ENCODE data around the gene KAZN.

KAZN gene

GRCh38 chr1:14825396-14825795 is 226.9 kb downstream of the KAZN start:
- DNase-seq (ENCODE audit: low spot score): no peak

- DNase-seq (ENCODE audit: low spot score): peak; percentile 28
Observed at GRCh38 chr1:14826172-14826636, 227.7 kb downstream of the KAZN start.

DNA sequence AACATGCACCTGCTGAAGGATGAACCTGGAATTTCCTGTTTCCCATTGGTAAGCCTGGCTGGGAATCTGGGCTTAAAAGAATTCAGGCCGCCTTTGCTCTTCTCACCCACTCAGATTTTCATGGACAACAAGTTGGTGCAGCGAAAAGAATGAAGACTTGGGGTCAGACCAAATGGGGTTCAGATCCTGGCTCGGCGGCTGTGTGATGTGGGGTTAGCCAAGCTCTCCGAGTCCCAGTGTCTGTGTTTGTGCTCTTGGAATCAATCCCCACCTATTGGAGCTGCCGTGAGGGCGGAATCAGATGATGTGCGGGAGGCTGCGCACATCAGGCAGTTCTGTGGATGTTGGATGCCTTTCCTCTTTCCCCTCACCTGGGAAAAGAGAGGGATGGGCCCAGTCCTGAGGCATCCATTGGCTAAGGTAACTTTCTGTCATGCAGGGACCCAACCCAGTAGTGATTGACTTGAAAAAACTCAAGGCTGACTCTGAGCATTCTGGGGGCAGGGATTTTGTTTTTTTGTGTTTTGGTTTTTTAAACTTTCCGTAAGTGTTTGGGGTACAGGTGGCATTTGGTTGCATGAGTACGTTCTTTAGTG is 228.3 kb downstream of the KAZN start:
- DNase-seq (ENCODE audit: low spot score): no peak

DNA sequence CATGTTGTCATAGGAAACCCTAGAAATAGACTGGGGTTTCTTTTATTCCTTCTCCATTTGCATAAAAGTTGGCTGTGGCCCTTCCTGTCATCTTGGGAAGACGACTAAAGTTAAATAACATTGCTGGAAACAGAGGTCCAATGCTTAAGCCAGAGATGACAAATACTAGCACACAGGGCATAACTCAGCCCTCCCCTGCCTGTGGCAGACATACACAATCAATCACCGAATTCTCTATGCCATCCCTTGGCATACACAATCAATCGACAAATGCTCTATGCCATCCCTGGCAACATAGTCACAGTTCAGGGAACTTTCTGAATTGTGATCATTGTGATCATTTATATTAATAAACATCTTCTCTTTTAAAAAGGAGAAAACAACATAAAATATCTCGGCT is 229.4 kb downstream of the KAZN start:
- DNase-seq (ENCODE audit: low spot score): no peak

DNA sequence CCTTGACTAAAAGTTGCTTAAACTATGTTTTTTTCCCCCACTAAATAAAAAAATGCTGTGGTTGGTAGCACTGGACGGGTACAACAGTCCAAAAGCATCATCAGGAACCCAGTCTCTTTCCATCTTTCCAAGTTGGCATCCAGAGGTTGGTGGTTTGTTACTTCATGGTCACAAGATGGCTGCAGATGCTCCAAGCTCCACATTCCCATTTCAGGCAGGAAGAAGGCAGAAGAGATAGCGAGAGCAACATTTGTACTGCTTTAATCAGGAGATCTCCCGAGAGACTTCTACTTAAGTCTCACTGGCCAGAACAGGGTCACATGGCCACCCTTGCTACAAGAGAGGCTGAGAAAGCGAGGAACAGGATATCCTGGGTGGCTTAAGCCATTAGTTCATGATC is 230.2 kb downstream of the KAZN start:
- no peak for DNase-seq (ENCODE audit: low spot score)

DNA sequence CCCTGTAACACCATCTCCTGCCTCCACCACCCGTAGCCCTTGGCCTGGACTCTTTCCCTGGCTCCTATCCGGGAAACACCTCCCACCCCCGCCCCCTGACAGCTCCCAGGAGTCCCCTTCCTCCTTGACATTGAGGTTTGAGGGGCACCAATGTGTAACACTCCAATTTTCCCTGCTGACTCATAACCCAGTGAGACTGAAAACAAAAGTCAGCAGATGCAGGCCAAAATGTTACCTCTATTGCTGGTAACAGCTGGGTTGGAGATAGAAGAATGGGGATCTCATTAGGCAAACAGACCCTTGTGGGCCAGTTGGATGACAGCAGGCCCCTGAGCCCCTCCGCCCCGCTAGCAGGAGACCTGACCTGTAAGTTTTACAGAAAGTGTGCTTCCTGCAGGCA is 237.2 kb downstream of the KAZN start:
- DNase-seq (ENCODE audit: low spot score): no peak

- no peak for DNase-seq (ENCODE audit: low spot score)
Observed at GRCh38 chr1:14836426-14837140, 238.1 kb downstream of the KAZN start.

- no peak for DNase-seq (ENCODE audit: low spot score)
Observed at GRCh38 chr1:14840374-14840773, 241.9 kb downstream of the KAZN start.

- DNase-seq (ENCODE audit: low spot score): no peak
Observed at GRCh38 chr1:14841456-14841855, 243.0 kb downstream of the KAZN start.

DNA sequence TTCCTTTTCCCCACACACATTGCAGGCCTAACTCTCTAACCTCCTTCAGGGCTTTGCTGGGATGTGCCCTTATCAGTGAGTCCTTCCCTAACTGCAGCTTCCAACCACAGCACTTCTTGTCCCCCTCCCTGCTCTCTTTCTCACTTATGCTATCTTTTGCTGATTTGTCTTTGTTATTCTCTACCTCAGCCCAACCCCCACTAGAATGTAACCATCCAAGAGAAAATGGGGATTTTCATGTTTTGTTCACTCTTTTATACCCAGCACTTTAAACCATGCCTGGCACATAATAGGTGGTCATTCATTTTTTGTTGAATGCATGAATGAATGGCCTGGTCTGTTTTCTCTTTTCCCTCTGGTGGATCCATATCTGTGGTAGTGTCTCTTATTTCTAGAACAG is 243.5 kb downstream of the KAZN start:
- DNase-seq (ENCODE audit: low spot score): no peak

DNA sequence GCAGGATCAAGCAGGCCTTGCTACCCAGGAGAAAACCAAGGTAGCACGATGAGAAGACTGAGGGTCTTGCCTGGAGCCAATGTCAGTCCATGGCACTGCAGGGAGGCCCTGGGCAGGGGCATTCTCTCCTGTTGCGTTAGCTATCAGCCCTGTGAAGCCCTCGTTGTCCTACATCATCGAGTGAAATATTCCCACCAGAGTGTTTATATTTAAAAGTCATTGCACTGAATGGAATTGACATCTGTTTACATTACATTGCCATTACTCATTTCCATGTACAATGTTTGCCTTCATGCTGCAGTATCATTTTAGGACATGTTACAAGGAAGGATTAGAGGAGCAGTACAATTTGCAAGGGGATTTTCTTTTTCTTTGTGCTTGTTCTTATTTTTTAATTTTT is 243.9 kb downstream of the KAZN start:
- no peak for DNase-seq (ENCODE audit: low spot score)

GRCh38 chr1:14842891-14843290 is 244.4 kb downstream of the KAZN start:
- DNase-seq (ENCODE audit: low spot score): no peak

DNA sequence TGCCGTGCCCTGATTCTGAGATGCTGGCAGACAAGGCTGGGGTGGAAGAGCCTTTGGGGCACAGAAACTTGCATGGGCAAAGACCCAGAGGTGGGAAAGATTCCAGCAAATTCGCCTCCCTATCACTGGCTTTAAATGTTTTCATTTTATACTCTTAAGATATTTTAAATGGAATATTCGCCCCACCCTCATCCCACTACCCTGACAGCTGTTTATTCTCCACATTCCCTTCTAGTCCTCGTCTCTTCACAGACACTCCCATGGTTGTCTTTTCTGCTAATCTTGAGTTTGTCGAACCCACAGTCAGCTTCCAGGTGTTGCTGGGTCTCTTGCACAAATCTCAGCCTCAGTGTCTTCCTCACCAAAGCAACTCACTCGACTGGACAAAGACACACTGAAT is 245.0 kb downstream of the KAZN start:
- no peak for DNase-seq (ENCODE audit: low spot score)

DNA sequence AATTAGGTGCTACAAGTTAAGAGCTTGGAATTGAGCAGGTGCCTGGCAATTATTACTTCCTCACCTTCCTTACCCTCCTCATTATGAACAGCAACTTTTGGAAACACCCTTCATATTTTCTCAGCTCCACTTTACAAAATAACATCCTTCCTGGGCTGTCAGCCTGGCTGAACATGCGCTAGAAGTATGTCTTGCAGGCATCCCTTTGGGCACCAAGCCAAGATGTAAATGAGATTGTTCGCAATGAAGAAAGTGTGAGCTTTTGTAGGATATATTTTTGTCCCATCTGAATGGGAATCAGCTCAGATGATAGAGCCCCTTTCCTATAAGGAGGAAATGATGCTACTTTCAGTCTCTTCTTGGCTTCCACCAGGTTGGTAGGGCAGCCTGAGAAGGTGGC is 245.9 kb downstream of the KAZN start:
- no peak for DNase-seq (ENCODE audit: low spot score)

DNA sequence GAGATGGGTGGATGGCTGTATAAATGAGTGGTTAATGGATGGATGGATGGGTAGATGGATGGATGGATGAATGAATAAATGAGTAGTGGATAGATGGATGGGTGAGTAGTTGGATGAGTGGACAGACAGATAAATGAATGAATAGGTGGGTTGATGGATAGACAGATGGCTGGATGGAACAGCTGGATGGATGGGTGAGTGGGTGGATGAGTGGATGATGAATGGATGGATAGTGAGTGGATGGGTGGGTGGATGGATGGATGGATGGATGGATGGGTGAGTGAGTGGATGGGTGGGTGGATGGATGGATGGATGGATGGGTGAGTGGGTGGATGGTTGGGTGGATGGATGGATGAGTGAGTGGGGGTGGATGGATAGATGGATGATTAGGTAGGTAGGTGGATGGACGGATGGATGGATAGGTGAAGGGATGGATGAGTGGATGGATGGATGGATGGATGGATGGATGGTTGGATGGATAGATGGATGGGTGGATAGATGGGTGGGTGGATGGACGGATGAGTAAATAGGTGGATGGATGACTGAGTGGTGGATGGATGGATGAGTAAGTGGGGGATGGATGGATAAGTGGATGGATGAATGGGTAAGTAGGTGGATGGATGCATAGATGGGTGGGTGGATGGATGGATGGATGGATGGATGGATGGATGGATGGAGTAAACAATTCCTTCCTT is 246.6 kb downstream of the KAZN start:
- no peak for DNase-seq (ENCODE audit: low spot score)

- peak; percentile 44 for DNase-seq (ENCODE audit: low spot score)
Observed at GRCh38 chr1:14845851-14846250, 247.4 kb downstream of the KAZN start.

- DNase-seq (ENCODE audit: low spot score): no peak
Observed at GRCh38 chr1:14846688-14847087, 248.2 kb downstream of the KAZN start.

GRCh38 chr1:14848203-14848602 is 249.7 kb downstream of the KAZN start:
- DNase-seq (ENCODE audit: low spot score): no peak

DNA sequence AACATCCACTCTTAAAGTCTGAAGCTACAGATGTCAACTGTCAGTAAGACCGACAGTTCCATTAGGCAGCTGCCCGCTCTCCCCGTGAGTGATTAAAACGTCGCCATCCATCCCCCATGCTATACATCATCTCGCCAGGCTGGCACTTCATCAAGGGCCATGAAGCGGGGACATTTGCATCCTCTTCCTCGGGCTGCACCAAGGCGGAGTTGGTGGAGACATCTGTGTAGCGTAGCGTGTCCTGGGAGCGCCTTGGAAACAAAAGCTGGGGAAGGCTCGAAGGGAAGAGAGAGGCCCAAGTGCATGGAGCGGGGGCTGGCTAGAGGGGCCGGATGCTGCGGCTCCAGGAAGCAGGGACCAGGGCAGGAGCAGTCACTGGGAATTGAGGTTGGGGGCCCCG is 250.1 kb downstream of the KAZN start:
- no peak for DNase-seq (ENCODE audit: low spot score)

- no peak for DNase-seq (ENCODE audit: low spot score)
Observed at GRCh38 chr1:14849038-14849437, 250.6 kb downstream of the KAZN start.

DNA sequence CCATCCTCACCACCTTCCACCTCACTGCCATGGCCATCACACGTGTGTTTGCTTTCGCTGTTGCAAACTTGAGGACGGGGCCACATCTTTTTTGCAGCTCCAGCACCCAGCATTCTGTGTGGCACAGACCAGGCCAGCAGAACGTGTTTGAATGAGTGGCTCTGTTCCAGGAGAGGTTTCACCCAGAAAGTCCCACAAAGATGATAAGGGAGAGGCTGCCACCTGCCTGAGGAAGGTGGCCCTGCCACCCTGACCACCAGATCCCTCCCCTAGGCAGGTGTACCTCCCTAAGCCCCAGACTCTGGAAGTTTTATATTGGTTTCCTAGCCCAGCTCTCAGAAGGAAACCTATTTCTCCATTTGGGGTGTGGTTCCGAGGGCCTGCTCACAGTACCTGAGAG is 252.1 kb downstream of the KAZN start:
- DNase-seq (ENCODE audit: low spot score): peak; percentile 62

DNA sequence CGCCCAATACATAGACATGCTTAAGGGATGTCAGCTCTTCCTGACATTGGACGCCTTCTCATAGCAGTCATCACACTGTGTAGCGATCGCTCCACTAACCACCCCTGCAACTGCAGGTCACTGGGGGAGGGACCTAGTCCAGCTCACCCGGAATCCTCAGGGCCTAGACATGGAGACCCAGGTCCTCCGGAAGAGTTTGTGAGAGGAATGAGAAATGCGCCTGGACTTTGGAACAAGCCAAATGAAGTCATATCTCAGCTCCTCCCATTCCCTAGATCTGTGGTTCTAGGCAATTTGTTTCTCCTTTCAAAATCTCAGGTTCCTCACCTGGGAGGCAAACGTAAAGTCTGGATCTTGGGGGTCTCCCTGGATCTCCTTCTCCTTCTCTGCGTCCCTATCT is 253.3 kb downstream of the KAZN start:
- DNase-seq (ENCODE audit: low spot score): no peak

- peak; percentile 96 for DNase-seq (ENCODE audit: low spot score)
Observed at GRCh38 chr1:14852291-14852690, 253.8 kb downstream of the KAZN start.
